ENCODE results near the gene OR8J3.

DNA sequence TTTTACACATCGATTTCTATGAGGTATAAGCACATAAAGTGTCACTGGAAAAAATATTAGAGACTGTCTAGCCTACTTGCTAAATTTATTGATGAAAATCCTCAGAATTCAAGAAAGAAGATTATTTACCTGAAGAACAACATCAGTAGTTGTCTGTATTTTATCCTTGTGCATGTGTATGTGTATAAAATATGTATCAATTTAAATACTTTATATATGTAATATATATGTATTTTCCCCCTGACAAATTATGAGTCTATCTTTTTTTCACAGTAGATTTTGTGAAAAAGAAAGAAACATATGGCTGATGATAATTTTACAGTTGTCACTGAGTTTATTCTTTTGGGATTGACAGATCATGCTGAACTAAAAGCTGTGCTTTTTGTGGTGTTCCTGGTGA, 36.3 kb upstream of the OR8J3 start, which contains the start of gene OR5J2:
- TF ChIP-seq, protein P1, sequence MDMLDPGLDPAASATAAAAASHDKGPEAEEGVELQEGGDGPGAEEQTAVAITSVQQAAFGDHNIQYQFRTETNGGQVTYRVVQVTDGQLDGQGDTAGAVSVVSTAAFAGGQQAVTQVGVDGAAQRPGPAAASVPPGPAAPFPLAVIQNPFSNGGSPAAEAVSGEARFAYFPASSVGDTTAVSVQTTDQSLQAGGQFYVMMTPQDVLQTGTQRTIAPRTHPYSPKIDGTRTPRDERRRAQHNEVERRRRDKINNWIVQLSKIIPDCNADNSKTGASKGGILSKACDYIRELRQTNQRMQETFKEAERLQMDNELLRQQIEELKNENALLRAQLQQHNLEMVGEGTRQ (CRISPR knock-in tag; IDR thresholded peaks at IDR 0.05): no peak
- TF ChIP-seq JUN (IDR thresholded peaks at IDR 0.05; ENCODE audit: borderline replicate concordance, low read depth, low read length) (no peak), JUN (CRISPR knock-in tag; IDR thresholded peaks at IDR 0.05; ENCODE audit: borderline replicate concordance) (no peak)

Data from K562 (cell line).